PC-3 (cell line): ENCODE data around the gene TAS1R3.

Experiments
- CTCF ChIP-seq: fragments of 300-600 bp; sonication (generic); conservative IDR thresholded peaks from 2 replicates; pipeline ENCODE4 v1.5.1; 2017; ENCODE audit warnings: antibody characterized with exemption, low read depth, mild to moderate bottlenecking, low read length
- EZH2 ChIP-seq: fragments of 300-600 bp; sonication (generic); IDR thresholded peaks from one replicate; pipeline ENCODE4 v1.6.1; 2017; ENCODE audit warnings: antibody characterized with exemption, mild to moderate bottlenecking, low read length; ENCODE audit not compliant: unreplicated experiment
- EZH2phosphoT487 ChIP-seq: fragments of 300-600 bp; sonication (generic); IDR thresholded peaks from 2 replicates; pipeline ENCODE4 v1.6.1; 2018; ENCODE audit warnings: mild to moderate bottlenecking, antibody characterized with exemption, low read length, borderline replicate concordance

- no peak for TF ChIP-seq CTCF
- no peak for TF ChIP-seq EZH2
- TF ChIP-seq EZH2phosphoT487, result no peak
Observed at GRCh38 chr1:1314678-1315335, 16.3 kb upstream of the TAS1R3 start.
